ACHN (cell line): ENCODE measurements around the gene MAD2L1BP.
"Not testable (repeated sequence)": the region's sequence is repeated elsewhere in the genome, so short reads cannot be mapped to it uniquely, and the experiment has no call there.

Experiments used
- DNase-seq: peaks from one replicate; pipeline ENCODE4 v3.0.0-alpha.2; 2015
- in situ Hi-C: cut with HindIII; loops from 2 replicates; pipeline ENCODE4 v1.10.0; 2017; ENCODE audit warnings: low sequenced_read_pairs, low pct_ligation_motif_present, low pct_unique_long_range_greater_than_20kb

MAD2L1BP gene, protein sequence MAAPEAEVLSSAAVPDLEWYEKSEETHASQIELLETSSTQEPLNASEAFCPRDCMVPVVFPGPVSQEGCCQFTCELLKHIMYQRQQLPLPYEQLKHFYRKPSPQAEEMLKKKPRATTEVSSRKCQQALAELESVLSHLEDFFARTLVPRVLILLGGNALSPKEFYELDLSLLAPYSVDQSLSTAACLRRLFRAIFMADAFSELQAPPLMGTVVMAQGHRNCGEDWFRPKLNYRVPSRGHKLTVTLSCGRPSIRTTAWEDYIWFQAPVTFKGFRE

DNA sequence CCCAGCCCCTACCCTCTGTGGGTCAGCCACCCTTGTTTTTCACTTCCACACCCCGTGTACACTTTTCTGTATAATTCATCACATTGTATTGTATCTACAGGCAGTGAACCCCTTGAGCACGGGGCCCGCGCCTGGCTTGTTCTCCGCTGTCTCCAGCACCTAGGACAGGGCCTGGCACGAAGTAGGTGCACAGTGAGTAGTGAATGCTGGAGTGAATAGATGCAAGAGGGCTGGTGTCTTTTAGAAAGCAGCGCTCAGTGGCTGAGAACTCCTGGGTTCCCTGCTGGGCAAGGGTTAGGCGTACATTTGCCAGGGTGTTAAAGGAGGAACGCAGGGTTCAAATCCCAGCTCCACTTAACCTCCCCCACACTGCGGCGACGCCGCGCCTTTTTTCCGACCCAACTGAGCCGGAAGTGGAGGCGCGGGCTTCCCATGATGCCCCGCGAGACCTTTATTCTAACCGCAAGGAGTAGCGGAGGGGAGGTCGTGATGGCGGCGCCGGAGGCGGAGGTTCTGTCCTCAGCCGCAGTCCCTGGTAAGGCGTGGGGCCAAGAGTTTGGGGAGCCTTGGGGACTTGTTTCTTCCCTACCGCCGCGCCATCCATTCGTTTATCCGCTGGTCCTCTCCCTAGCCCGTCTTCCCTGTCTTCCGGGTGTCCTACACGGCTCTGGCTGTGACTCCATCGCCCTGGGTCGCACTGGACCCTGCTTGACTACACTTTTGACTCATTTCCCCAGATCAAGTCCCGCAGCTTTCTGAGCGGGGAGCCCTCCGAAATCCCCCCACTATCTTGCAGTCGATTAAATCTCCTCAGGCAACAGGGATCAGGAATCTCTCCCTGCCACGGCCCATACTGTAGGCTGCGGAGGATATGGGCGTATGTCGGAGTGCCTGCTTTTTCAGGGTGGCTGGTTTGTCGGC, at the start of gene MAD2L1BP:
Gene MAD2L1BP (plus strand): TSS at position 454 of the 921 bp plus-strand sequence. CDS start 36 bp downstream, at position 490.
- in situ Hi-C loops = no loop called here
- DNase-seq = peak; percentile 76

DNA sequence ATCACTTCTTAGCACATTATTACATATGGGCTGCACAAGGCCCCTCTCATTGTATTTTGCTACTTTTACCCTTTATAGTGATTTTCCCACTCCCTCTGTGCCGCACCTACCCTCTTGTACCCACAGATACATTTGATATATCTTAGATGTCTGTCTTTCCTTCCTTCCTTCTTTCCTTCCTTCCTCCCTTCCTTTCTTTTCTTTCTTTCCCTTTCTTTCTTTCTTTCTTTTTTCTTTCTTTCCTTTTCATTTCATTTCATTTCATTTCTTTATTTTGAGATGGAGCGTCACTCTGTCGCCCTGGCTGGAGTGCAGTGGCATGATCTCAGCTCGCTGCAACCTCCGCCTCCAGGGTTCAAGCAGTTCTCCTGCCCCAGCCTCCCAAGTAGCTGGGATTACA, 47.4 kb upstream of the MAD2L1BP start:
- in situ Hi-C loops = no loop called here
- DNase-seq = no peak

DNA sequence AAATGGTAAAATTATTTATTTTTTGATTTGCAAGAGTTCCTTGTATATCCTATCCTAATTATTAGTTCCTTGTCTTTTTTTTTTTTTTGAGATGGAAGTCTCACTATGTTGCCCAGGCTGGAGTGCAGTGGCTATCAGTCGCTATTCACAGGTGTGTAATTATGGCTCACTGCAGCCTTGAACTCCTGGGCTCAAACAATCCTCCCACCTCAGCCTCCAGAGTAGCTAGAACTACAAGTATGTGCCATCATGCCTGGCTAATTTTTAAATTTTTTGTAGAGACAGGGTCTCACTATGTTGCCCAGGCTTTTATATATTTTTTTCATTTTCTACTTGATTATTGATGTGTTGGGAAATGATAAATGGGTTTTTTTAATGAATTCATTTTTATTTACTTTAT, 46.1 kb upstream of the MAD2L1BP start:
- in situ Hi-C loops, DNase-seq: not testable (repeated sequence)

DNA sequence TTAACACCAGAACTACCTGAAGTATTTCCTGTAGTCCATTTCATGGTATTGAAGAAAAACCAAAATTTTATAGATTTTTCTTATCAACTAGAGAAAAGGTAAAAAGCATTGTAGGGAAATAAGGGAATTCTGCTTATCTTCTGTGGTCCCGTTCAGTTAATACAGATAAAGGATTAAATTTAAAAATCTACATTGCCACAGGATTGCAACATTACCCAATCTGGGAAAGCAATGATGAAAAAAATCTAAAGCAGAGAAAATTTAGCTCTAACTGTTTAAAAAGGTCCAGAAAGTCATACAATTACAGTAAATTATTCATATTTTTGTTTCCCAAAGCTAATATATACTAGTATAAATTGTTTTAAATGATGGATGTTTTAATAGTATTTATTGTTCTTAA, 41.7 kb upstream of the MAD2L1BP start:
- in situ Hi-C loops = no loop called here
- DNase-seq = no peak

DNA sequence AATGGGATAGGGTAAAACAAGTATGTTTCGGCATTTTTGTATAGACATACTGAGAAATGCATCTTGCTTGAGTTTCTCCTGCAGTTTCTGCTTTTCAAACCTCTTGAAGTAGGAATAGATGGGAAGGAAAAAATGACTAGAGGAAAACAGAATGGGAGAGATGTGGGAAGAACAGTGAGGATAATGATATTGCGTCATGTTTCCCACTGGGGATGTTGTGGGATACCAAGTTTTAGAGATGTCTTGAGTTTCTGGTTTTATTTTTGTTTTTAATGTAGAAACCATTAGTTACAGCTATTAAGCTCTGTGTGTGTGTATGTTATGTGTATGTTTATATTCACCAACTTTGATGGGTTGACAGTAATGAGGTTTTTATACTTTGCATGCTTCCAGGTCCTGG, 35.0 kb upstream of the MAD2L1BP start:
- no peak for DNase-seq
- in situ Hi-C loops = no loop called here

DNA sequence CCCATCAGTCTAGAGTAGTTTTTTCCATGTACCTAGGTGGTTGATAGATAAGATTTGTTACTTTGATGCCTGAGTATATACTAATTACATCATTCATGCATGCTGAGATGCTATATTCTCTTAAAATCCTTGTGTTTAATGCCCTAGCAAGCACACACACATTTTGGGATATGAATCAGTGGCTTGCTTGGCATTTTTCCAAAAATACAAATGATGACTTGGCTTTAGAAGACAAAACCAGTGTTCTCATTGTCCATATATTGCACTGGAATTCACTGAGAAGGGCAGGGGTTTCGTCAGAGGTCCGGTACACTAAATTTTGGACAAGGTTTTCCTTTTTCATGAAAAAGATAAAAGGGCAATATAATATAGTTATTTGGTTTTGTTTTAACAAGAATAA, 31.5 kb upstream of the MAD2L1BP start:
- in situ Hi-C loops = no loop called here
- no peak for DNase-seq

DNA sequence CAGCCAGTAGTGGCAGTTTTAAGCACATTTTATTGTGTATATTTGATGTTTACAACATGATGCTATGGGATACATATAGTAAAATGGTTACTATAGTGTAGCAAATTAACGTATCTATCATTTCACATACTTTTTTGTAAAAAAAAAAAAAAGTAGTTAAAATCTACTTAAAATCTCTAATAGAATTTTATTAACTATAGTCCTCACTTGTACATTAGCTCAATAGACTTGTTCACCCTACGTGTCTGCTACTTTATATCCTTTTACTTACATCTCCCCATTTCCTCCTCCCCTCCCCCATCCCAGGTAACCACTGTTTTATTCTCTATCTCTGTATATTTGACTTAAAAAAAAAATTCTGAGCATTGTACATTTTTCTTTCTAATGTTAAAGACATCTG, 29.6 kb upstream of the MAD2L1BP start:
- in situ Hi-C loops = no loop called here
- DNase-seq = no peak

DNA sequence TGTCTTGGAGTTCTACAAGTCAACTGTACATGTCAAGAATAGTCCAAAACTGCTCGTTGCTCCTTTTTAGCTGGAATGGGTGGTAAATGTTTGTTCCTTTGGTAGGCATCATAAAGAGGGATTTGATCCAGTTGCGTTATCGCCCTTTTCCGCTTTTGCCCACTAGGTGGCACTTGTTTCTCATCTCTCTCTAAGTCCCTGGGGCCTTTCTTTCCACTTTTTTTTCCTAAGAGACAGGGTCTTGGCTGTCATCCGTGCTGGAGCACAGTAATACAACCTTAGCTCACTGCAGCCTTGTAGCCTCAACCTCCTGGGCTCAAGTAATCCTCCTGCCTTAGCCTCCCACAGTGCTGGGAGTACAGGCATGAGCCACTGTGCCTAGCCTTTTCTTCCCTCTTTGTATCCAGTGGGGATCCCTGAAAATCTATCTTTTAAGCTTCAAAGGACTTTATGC, 27.3 kb upstream of the MAD2L1BP start:
- in situ Hi-C loops = no loop called here
- DNase-seq = peak; percentile 71

DNA sequence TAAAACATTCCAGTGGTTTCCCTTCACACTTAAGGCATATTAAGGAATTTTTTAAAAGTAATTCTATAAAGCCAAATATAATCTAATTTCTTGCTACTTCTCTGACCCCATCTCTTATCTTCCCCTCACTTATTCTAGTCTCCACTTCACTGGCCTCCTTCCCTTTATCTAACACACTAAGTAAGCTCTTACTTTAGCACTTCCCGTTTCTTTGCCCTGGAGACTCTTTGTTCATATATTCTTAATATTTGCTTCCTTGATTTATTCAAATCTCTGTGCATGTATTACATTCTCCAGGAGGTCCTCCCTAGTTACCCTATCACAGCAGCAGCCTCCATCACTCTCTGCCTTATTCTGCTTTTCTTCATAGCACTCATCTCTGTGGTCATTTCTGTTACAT, 26.8 kb upstream of the MAD2L1BP start:
- DNase-seq = no peak
- in situ Hi-C loops = no loop called here

DNA sequence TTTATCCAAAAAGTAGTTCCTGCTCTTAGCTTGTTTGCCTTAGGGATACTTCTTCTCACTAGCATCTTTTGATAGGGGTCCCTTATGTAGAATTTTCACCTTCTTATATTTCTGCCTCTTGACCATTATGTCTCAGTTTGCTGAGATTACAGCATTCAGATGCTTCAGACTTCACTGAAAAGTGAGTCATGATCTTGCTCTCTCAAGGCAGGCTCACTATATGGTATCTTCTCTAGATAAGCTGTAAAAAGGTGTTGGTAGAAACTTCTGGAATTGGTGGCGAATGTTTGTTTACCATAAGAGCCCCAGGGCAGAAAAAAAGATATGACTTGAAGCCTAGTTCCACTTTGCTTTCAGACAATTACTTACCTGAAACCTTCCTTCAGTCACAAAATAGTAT, 26.2 kb upstream of the MAD2L1BP start:
- in situ Hi-C loops = no loop called here
- DNase-seq = no peak

DNA sequence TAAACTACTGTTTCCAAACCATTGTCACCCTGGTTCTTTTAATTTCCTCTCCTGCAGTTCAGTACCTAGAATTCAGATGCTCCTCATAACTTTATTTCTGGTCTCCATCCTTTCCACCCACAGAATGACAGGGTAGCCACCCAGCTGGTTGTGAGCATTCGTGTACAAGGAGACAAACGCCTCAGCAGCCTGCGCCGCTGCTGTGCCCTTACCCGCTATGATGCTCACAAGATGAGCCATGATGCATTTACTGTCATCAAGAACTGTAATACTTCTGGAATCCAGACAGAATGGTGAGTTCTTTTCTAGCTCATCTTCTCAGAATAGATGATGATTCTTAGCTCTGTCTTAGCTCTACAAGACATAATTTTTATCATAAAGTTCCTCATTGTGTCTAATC, 25.2 kb upstream of the MAD2L1BP start:
- no peak for DNase-seq
- in situ Hi-C loops = no loop called here

DNA sequence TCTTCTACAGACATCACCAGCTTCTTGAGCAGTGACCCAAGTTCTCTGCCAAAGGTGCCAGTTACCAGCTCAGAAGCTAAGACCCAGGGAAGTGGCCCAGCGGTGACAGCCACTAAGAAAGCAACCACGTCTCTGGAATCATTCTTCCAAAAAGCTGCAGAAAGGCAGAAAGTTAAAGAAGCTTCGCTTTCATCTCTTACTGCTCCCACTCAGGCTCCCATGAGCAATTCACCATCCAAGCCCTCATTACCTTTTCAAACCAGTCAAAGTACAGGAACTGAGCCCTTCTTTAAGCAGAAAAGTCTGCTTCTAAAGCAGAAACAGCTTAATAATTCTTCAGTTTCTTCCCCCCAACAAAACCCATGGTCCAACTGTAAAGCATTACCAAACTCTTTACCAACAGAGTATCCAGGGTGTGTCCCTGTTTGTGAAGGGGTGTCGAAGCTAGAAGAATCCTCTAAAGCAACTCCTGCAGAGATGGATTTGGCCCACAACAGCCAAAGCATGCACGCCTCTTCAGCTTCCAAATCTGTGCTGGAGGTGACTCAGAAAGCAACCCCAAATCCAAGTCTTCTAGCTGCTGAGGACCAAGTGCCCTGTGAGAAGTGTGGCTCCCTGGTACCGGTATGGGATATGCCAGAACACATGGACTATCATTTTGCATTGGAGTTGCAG, 21.8 kb upstream of the MAD2L1BP start:
- in situ Hi-C loops = no loop called here

DNA sequence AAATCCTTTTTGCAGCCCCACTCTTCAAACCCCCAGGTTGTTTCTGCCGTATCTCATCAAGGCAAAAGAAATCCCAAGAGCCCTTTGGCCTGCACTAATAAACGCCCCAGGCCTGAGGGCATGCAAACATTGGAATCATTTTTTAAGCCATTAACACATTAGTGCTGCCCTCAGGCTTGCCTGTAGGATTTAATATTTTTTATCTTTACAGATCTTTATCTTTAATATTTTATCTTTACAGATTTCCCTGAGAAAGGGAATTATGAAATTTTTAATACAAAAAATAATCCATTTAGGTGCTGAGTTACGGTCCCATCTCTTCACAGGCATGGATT, 21.3 kb upstream of the MAD2L1BP start:
- in situ Hi-C loops = no loop called here
- DNase-seq = no peak

More for the DNA sequence above, 21.8 kb upstream of the MAD2L1BP start:
- no peak for DNase-seq

DNA sequence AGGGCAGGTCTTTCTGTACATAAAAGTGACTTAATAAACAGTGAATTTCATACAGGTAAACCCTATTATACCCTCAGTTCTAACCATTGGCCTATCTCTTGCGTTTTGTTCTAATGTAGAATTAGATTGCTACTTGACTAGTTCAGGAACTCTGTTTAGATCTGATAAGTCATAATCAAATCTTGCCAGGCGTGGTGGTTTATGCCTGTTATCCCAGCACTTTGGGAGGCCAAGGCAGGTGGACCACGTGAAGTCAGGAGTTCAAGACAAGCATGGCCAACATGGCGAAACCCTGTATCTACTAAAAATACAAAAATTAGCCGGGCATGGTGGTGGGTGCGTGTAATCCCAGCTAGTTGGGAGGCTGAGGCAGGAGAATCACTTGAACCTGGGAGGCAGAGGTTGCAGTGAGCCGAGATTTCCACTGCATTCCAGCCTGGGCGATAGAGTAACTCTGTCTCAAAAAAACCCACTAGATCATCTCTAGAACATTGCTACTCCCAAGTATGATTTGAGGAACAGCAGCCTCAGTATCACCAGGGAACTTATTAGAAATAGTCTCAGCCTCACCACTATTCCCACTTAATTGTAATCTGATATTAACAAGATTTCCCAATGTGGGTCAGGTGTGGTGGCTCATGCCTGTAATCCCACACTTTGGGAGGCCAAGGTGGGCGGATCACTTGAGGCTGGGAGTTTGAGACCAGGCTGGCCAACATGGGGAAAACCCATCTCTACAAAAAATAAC, 18.7 kb upstream of the MAD2L1BP start:
- DNase-seq = no peak
- in situ Hi-C loops = no loop called here

DNA sequence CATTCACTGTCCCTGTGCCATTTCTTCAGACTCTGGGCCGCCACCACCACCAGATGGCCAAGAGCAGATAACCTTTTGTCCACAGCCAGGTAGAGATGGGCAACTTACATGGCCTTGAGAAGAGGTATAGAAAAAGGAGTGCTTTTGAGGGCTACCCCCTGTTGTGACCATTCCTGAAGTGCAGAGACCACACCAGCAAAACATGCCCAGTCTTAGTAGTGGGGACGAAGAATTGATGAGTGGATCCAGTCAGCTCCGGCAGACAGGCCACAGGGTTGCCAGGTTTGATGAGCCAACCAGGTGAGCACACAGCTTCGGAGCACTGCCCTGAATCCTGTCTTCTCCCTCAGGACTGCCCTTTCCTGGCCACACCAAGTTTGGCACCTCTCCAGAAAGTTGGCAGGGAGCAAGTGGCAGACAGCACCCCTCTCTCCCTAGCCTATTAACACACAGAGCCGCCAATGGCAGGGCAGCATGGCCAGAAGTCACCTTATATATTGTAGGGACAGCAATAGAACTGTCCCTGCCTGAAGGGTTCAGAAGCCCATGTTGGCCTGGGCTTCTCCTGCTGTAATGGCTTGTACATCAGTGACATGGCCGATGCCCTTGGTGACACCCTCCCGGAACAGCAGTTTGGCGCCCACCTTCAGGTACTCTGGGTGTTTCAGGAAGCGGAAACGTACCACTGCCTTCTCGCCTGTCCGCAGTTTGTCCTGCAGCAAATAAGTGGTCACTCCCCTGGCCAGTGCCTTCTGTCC, 14.4 kb upstream of the MAD2L1BP start:
- DNase-seq = no peak
- in situ Hi-C loops = no loop called here

DNA sequence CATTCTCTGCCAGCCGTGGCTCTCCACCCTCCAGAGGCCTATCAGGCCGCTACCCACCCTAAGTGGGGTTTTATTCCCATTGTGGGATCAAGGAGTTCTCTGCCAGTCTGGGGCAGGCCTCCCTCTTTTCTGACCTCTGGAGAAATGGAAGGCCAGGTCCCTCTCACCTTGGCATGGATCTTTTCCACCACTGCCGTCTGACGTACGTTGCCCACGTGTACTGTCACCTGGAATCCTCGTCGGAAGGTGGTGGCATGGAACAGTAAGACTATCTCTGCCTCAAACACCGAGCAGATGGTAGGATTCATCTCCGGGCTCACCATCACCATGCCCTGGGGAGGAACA, 13.8 kb upstream of the MAD2L1BP start:
- no peak for DNase-seq
- in situ Hi-C loops = no loop called here

DNA sequence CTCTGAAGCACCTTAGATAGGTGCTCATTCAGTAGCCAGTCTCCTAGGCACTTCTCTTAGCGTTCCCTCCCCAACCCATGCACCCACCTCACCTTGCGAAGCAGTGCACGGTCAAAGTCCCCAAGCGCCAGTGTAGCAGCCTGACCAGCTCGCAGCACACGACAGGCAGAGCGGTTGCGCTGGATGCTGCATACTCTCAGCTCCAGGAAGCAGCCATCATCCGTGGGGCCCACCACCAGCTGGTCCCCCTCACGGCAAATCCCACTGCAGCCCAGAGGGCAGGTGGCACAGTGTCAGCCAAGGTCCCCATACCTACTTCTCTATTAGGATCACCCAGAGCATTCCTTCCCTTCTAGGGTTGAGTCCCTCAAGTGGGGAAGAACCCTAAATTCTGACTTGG, 13.1 kb upstream of the MAD2L1BP start:
- in situ Hi-C loops = no loop called here

More for the DNA sequence above, 13.1 kb upstream of the MAD2L1BP start:
- no peak for DNase-seq
